IMR-90 (cell line): ENCODE results near the gene DNM1. TPM values are rescaled to one million over a fixed set of nuclear protein-coding genes. Genes with fewer than 3 reads are reported as not detected.

Experiments
- ATAC-seq: fragments of 200-7000 bp; cut with Tn5 transposase; 2 replicates; pipeline ENCODE4 v1.9.1; 2020; ENCODE audit warnings: low read depth, mild to moderate bottlenecking, moderate library complexity
- BruUV-seq: library from RNA; stranded (reverse); fragments of 400-500 nt; replicated peaks from 2 replicates; lab custom pipeline; 2021; lab: Mats Ljungman, UMichigan
- CTCF ChIA-PET: fragments of 300-600 bp; formaldehyde crosslinking; extraction: SDS; loops from one replicate; lab custom pipeline; 2021; ENCODE audit warnings: antibody characterized with exemption; lab: Yijun Ruan, JAX
- POLR2A ChIA-PET: fragments of 300-600 bp; sonication (Branson Sonifier 250); formaldehyde crosslinking; loops from one replicate; lab custom pipeline; 2022; ENCODE audit warnings: antibody characterized with exemption; ENCODE audit not compliant: unreplicated experiment; lab: Charles Lee
- DNase-seq: peaks from one replicate; pipeline ENCODE4 v3.0.0; 2013
- H2AFZ ChIP-seq: replicated peaks from 2 replicates; pipeline ENCODE3; 2013; ENCODE audit warnings: low read length, mild to moderate bottlenecking; ENCODE audit not compliant: poor library complexity
- H2AK5ac ChIP-seq: 2 replicates; pipeline ENCODE4 v1.6.1; 2013; ENCODE audit warnings: low read depth, low read length, inconsistent platforms
- H2AK9ac ChIP-seq: replicated peaks from 2 replicates; pipeline ENCODE3; 2013; ENCODE audit warnings: mild to moderate bottlenecking, low read depth, low read length, moderate library complexity; ENCODE audit not compliant: poor library complexity
- H2BK120ac ChIP-seq: 2 replicates; pipeline ENCODE4 v1.6.1; 2013; ENCODE audit warnings: low read depth, low read length, inconsistent platforms
- H2BK15ac ChIP-seq: 3 replicates; pipeline ENCODE4 v1.6.1; 2013; ENCODE audit warnings: low read depth, low read length, inconsistent platforms
- H2BK20ac ChIP-seq: 2 replicates; pipeline ENCODE4 v1.6.1; 2013; ENCODE audit warnings: low read depth, mild to moderate bottlenecking, inconsistent platforms, low read length, moderate library complexity
- H2BK5ac ChIP-seq: 2 replicates; pipeline ENCODE4 v1.6.1; 2013; ENCODE audit warnings: mild to moderate bottlenecking, low read depth, low read length, inconsistent platforms; ENCODE audit not compliant: poor library complexity, severe bottlenecking
- H3K14ac ChIP-seq: replicated peaks from 2 replicates; pipeline ENCODE4 v1.6.1; 2013; ENCODE audit warnings: low read depth, low read length, inconsistent platforms
- H3K18ac ChIP-seq: 2 replicates; pipeline ENCODE4 v1.6.1; 2013; ENCODE audit warnings: low read depth, low read length, control low read depth
- H3K23ac ChIP-seq: 2 replicates; pipeline ENCODE4 v1.6.1; 2013; ENCODE audit warnings: low read depth, low read length, inconsistent platforms
- H3K27ac ChIP-seq: 2 replicates; pipeline ENCODE4 v1.5.1; 2013; ENCODE audit warnings: mild to moderate bottlenecking, control low read depth, low read length; ENCODE audit not compliant: insufficient read depth
- H3K27me3 ChIP-seq: 2 replicates; pipeline ENCODE4 v1.6.1; 2013; ENCODE audit warnings: low read length; ENCODE audit not compliant: control insufficient read depth, insufficient read depth
- H3K36me3 ChIP-seq: 2 replicates; pipeline ENCODE4 v1.6.1; 2013; ENCODE audit warnings: low read length, mixed read lengths; ENCODE audit not compliant: control insufficient read depth, insufficient read depth
- H3K4ac ChIP-seq: 2 replicates; pipeline ENCODE4 v1.6.1; 2013; ENCODE audit warnings: low read depth, low read length, inconsistent platforms
- H3K4me1 ChIP-seq: 2 replicates; pipeline ENCODE4 v1.6.1; 2013; ENCODE audit warnings: low read length, mixed read lengths; ENCODE audit not compliant: control insufficient read depth, insufficient read depth
- H3K4me2 ChIP-seq: 2 replicates; pipeline ENCODE4 v1.6.1; 2013; ENCODE audit warnings: low read depth, mild to moderate bottlenecking, control low read depth, low read length, moderate library complexity
- H3K4me3 ChIP-seq: 2 replicates; pipeline ENCODE4 v1.5.1; 2013; ENCODE audit warnings: low read depth, mild to moderate bottlenecking, control low read depth, low read length, moderate library complexity; ENCODE audit not compliant: insufficient read depth
- H3K56ac ChIP-seq: 2 replicates; pipeline ENCODE4 v1.6.1; 2013; ENCODE audit warnings: low read length, inconsistent platforms; ENCODE audit not compliant: insufficient read depth; ENCODE audit errors: extremely low read depth
- H3K79me1 ChIP-seq, 2 experiments: 2 replicates each; pipeline ENCODE4 v1.6.1; 2013; ENCODE audit warnings: low read length in 2 of 2, inconsistent platforms in 1 of 2, low read depth in 1 of 2
- H3K9ac ChIP-seq: 2 replicates; pipeline ENCODE4 v1.6.1; 2013; ENCODE audit warnings: low read depth, low read length, control low read depth
- H3K9me1 ChIP-seq: 2 replicates; pipeline ENCODE4 v1.6.1; 2013; ENCODE audit warnings: low read length, inconsistent platforms; ENCODE audit not compliant: insufficient read depth
- H3K9me3 ChIP-seq: 2 replicates; pipeline ENCODE4 v1.6.1; 2013; ENCODE audit warnings: low read length; ENCODE audit not compliant: control insufficient read depth, insufficient read depth
- H4K20me1 ChIP-seq: 2 replicates; pipeline ENCODE4 v1.6.1; 2013; ENCODE audit warnings: low read length, inconsistent platforms; ENCODE audit not compliant: insufficient read depth
- H4K5ac ChIP-seq: 2 replicates; pipeline ENCODE4 v1.6.1; 2013; ENCODE audit warnings: mild to moderate bottlenecking, low read depth, low read length, control low read depth
- H4K8ac ChIP-seq, 2 experiments: 2 replicates each; pipeline ENCODE4 v1.6.1; 2013; ENCODE audit warnings: low read depth in 2 of 2, low read length in 2 of 2, control low read depth in 1 of 2, inconsistent platforms in 1 of 2
- H4K91ac ChIP-seq: 2 replicates; pipeline ENCODE4 v1.6.1; 2013; ENCODE audit warnings: low read depth, low read length, inconsistent platforms; ENCODE audit not compliant: insufficient read depth
- BHLHE40 ChIP-seq: fragments of 150-350 bp; IDR thresholded peaks from 2 replicates; pipeline ENCODE4 v1.6.1; 2016; ENCODE audit warnings: mild to moderate bottlenecking, low read depth, low read length
- CEBPB ChIP-seq: IDR thresholded peaks from 2 replicates; pipeline ENCODE4 v1.6.1; 2012; ENCODE audit warnings: low read depth, low read length, improper control_type of control experiment
- MAFK ChIP-seq: IDR thresholded peaks from 2 replicates; pipeline ENCODE4 v1.6.1; 2012; ENCODE audit warnings: low read depth, low read length, improper control_type of control experiment
- MAZ ChIP-seq: IDR thresholded peaks from 2 replicates; pipeline ENCODE4 v1.6.1; 2012; ENCODE audit warnings: low read depth, mild to moderate bottlenecking, low read length, improper control_type of control experiment, moderate library complexity, borderline replicate concordance
- NFE2L2 ChIP-seq: fragments of 150-350 bp; IDR thresholded peaks from 2 replicates; pipeline ENCODE4 v1.6.1; 2016; ENCODE audit warnings: low read depth, mild to moderate bottlenecking, low read length
- POLR2A ChIP-seq: IDR thresholded peaks from 2 replicates; pipeline ENCODE4 v1.6.1; 2012; ENCODE audit warnings: mild to moderate bottlenecking, low read depth, low read length
- RCOR1 ChIP-seq: IDR thresholded peaks from 2 replicates; pipeline ENCODE4 v1.6.1; 2012; ENCODE audit warnings: mild to moderate bottlenecking, low read length, improper control_type of control experiment; ENCODE audit not compliant: insufficient replicate concordance
- RFX5 ChIP-seq: IDR thresholded peaks from 2 replicates; pipeline ENCODE4 v1.8.0; 2012; ENCODE audit warnings: low read depth, mild to moderate bottlenecking, low read length, moderate library complexity
- WGBS, 2 experiments: methylation state at CpG; one replicate each; pipeline versions ENCODE4 v1.1.5 to v1.1.7; 2013; ENCODE audit warnings: missing lambda C conversion rate in 2 of 2; ENCODE audit not compliant: insufficient read length in 1 of 2; ENCODE audit errors: extremely low coverage in 2 of 2; 5-methylcytosine and 5-hydroxymethylcytosine counted together
- dilution Hi-C: fragments of 300-500 bp; cut with HindIII; formaldehyde crosslinking; loops from one replicate; pipeline ENCODE4 v1.14.3; 2018; ENCODE audit warnings: low sequenced_read_pairs; ENCODE audit not compliant: unreplicated experiment
- in situ Hi-C: fragments of 300-500 bp; cut with MboI; formaldehyde crosslinking; loops from 3 replicates; pipeline ENCODE4 v1.14.3; 2019; ENCODE audit warnings: low sequenced_read_pairs, inconsistent platforms, mixed read lengths
- intact Hi-C: fragments of 100-400 bp; cut with micrococcal nuclease; formaldehyde crosslinking; loops from 2 replicates; pipeline ENCODE4 v1.10.0; 2022
- polyA plus RNA-seq, 3 experiments: library from polyadenylated mRNA; depleted of rRNA; stranded (reverse); fragments of >200 nt; gene quantifications; 2 replicates each; pipeline ENCODE4 v1.2.3, GENCODE V29; 2012; ENCODE audit warnings: low replicate concordance in 1 of 3
- total RNA-seq: library from RNA; depleted of rRNA; stranded (reverse); fragments of >200 nt; gene quantifications from 2 replicates; pipeline ENCODE4 v1.2.3, GENCODE V29; 2012
- TF ChIP-seq, protein P1 (sequence below): fragments of 150-350 bp; IDR thresholded peaks from 2 replicates; pipeline ENCODE4 v1.6.1; 2016; ENCODE audit warnings: low read depth, mild to moderate bottlenecking, low read length, moderate library complexity, borderline replicate concordance
- TF ChIP-seq, protein P2 (sequence below): fragments of 150-350 bp; IDR thresholded peaks from 2 replicates; pipeline ENCODE4 v1.6.1; 2017; ENCODE audit warnings: mild to moderate bottlenecking, antibody characterized with exemption, low read length, low read depth
- TF ChIP-seq, protein P3 (sequence below): conservative IDR thresholded peaks from 2 replicates; pipeline ENCODE4 v1.5.1; 2012; ENCODE audit warnings: mild to moderate bottlenecking, low read depth, low read length, improper control_type of control experiment

Gene DNM1
- total and polyA plus RNA-seq, 2 of the 4 experiments (the other 2 are of a cell fraction): 13.6 to 17.7 TPM

DNA sequence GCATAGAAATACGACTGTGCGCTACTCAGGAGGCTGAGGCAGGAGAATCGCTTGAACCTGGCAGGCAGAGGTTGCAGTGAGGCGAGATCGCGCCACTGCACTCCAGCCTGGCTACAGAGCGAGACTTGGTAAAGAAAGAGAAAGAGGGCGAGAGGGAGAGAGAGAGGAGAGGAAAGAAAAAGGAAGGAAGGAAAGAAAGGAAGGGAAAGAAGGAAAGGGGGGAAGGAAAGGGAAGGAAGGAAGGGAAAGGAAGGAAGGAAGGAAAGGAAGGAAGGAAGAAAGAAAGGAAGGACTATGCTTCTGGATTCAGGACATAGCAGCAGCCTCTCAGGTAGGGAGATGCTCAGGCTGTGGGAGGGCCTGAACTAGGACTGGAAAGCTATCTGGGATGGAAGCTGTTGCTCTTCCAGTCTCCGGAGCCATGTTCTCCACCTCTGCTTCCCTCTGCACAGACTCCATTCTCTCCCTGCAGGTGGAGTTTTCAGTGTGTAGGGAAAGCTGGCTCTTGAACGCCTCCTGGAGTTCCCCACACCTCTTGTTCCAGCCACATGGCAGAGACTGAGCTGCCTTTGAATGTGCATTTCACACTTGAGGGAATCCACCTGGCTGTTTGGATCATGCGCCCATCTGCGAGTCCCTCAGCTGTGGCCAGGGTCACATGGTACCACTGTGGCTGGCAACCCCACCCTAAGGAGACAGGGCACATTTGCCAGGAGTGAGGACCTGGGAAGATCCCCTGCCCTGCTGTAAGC is 82.0 kb downstream of the DNM1 start:
- Histone ChIP-seq H3K79me1 (peaks cover 5 to 20% of the 10 kb centered on the region in 2 experiments; a peak in 2 of 4 replicates), H3K4ac (no peak overlapping the region), H3K14ac (no peak overlapping the region), H3K23ac (no peak overlapping the region; the same call in 1 of the 2 replicates), H3K4me2 (no peak overlapping the region), H4K5ac (no peak overlapping the region), H4K8ac (no peak overlapping the region), H3K4me3 (no peak overlapping the region), H3K56ac (no peak overlapping the region), H3K9ac (no peak overlapping the region), H2AK9ac (peak overlapping the region; percentile 55), H3K36me3 (peaks cover 27% of the 10 kb centered on the region), H2BK120ac (no peak overlapping the region), H2BK20ac (no peak overlapping the region), H3K9me3 (no peaks in the 10 kb centered on the region), H4K91ac (no peak overlapping the region), H2BK15ac (no peak overlapping the region), H2AK5ac (no peak overlapping the region), H3K27ac (no peak overlapping the region), H3K18ac (no peak overlapping the region), H3K27me3 (no peaks in the 10 kb centered on the region), H3K9me1 (peaks cover 10% of the 10 kb centered on the region), H3K4me1 (no peaks in the 10 kb centered on the region), H2AFZ (no peak overlapping the region), H2BK5ac (no peak overlapping the region), H4K20me1 (no peaks in the 10 kb centered on the region)
- ATAC-seq: no peak
- WGBS, 2 experiments: 100% methylated on average over 7 of the region's 12 CpGs; no CpG with 5 or more reads in 1 of the 2 experiments
- no peak for DNase-seq
- TF ChIP-seq MAFK: no peak
- no peak for TF ChIP-seq MAZ
- TF ChIP-seq, protein P1, sequence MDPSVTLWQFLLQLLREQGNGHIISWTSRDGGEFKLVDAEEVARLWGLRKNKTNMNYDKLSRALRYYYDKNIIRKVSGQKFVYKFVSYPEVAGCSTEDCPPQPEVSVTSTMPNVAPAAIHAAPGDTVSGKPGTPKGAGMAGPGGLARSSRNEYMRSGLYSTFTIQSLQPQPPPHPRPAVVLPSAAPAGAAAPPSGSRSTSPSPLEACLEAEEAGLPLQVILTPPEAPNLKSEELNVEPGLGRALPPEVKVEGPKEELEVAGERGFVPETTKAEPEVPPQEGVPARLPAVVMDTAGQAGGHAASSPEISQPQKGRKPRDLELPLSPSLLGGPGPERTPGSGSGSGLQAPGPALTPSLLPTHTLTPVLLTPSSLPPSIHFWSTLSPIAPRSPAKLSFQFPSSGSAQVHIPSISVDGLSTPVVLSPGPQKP: no peak
- no peak for TF ChIP-seq RCOR1
- no peak for TF ChIP-seq POLR2A
- TF ChIP-seq, protein P2, sequence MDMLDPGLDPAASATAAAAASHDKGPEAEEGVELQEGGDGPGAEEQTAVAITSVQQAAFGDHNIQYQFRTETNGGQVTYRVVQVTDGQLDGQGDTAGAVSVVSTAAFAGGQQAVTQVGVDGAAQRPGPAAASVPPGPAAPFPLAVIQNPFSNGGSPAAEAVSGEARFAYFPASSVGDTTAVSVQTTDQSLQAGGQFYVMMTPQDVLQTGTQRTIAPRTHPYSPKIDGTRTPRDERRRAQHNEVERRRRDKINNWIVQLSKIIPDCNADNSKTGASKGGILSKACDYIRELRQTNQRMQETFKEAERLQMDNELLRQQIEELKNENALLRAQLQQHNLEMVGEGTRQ: no peak
- TF ChIP-seq BHLHE40: no peak
- TF ChIP-seq, protein P3, sequence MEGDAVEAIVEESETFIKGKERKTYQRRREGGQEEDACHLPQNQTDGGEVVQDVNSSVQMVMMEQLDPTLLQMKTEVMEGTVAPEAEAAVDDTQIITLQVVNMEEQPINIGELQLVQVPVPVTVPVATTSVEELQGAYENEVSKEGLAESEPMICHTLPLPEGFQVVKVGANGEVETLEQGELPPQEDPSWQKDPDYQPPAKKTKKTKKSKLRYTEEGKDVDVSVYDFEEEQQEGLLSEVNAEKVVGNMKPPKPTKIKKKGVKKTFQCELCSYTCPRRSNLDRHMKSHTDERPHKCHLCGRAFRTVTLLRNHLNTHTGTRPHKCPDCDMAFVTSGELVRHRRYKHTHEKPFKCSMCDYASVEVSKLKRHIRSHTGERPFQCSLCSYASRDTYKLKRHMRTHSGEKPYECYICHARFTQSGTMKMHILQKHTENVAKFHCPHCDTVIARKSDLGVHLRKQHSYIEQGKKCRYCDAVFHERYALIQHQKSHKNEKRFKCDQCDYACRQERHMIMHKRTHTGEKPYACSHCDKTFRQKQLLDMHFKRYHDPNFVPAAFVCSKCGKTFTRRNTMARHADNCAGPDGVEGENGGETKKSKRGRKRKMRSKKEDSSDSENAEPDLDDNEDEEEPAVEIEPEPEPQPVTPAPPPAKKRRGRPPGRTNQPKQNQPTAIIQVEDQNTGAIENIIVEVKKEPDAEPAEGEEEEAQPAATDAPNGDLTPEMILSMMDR: no peak
- TF ChIP-seq CEBPB: no peak
- no peak for TF ChIP-seq NFE2L2
- TF ChIP-seq RFX5: no peak
- no TSS peak for BruUV-seq
- CTCF ChIA-PET: no interaction called here
- POLR2A ChIA-PET: no interaction called here
- in situ Hi-C loops (no loop called here), intact Hi-C loops (no loop called here), dilution Hi-C loops (no loop called here)
